A549 (cell line): Measurements from ENCODE around the gene DNAAF2.

Experiments used
- BHLHE40 ChIP-seq: IDR thresholded peaks from 2 replicates; pipeline ENCODE4 v1.6.1; 2012; ENCODE audit warnings: low read depth, low read length, inconsistent platforms
- CHD2 ChIP-seq: fragments of 150-350 bp; IDR thresholded peaks from 2 replicates; pipeline ENCODE4 v1.6.1; 2014; ENCODE audit warnings: low read length; ENCODE audit not compliant: partially characterized antibody
- CTCF ChIP-seq: fragments of >200 bp; sonication (Bioruptor Twin); formaldehyde crosslinking; IDR thresholded peaks from 3 replicates; pipeline ENCODE4 v1.5.1; 2016
- JUN ChIP-seq, 2 experiments: fragments of >200 bp; sonication (Bioruptor Twin); formaldehyde crosslinking; IDR thresholded peaks; 2 replicates in 1 of 2; 3 replicates in 1 of 2; pipeline ENCODE4 v1.6.1; 2016 to 2017
- KDM5A ChIP-seq: fragments of 200-600 bp; sonication (generic); IDR thresholded peaks from 2 replicates; pipeline ENCODE4 v1.6.1; 2016; ENCODE audit warnings: antibody characterized with exemption, mild to moderate bottlenecking
- MAX ChIP-seq: IDR thresholded peaks from 2 replicates; pipeline ENCODE4 v1.6.1; 2012
- PBX3 ChIP-seq: IDR thresholded peaks from 2 replicates; pipeline ENCODE4 v1.6.1; 2012
- PHF8 ChIP-seq: fragments of 200-600 bp; sonication (generic); IDR thresholded peaks from 2 replicates; pipeline ENCODE4 v1.6.1; 2016; ENCODE audit warnings: low read depth, mild to moderate bottlenecking, antibody characterized with exemption, moderate library complexity, borderline replicate concordance
- POLR2A ChIP-seq: IDR thresholded peaks from 2 replicates; pipeline ENCODE4 v1.6.1; 2012; ENCODE audit warnings: mild to moderate bottlenecking, low read length
- REST ChIP-seq: fragments of 200-600 bp; sonication (generic); IDR thresholded peaks from 2 replicates; pipeline ENCODE4 v1.6.1; 2016; ENCODE audit warnings: antibody characterized with exemption, mild to moderate bottlenecking, moderate library complexity
- RFX5 ChIP-seq: fragments of 450-650 bp; IDR thresholded peaks from 2 replicates; pipeline ENCODE4 v1.7.1; 2014; ENCODE audit warnings: antibody characterized with exemption, mild to moderate bottlenecking, moderate library complexity
- USF2 ChIP-seq: fragments of 450-650 bp; IDR thresholded peaks from 2 replicates; pipeline ENCODE4 v1.6.1; 2014; ENCODE audit warnings: antibody characterized with exemption
- ZC3H11A ChIP-seq: fragments of 450-650 bp; IDR thresholded peaks from 2 replicates; pipeline ENCODE4 v1.6.1; 2014; ENCODE audit warnings: antibody characterized with exemption, mild to moderate bottlenecking
- ZFP36 ChIP-seq: fragments of 450-650 bp; IDR thresholded peaks from 2 replicates; pipeline ENCODE4 v1.6.1; 2014; ENCODE audit warnings: borderline replicate concordance; ENCODE audit not compliant: partially characterized antibody

- TF ChIP-seq RFX5 (no peak), CTCF (no peak), KDM5A (no peak), JUN (IDR thresholded peaks at IDR 0.05) (no peak), REST (no peak), BHLHE40 (no peak), ZFP36 (no peak), CHD2 (no peak), PBX3 (no peak), PHF8 (no peak), ZC3H11A (no peak), MAX (no peak), USF2 (no peak), POLR2A (no peak)
Observed at GRCh38 chr14:49679271-49679670, 44.2 kb upstream of the DNAAF2 start.
